Activated B cell treated with CpG ODN at 0.5 μM for 24 hours (primary cell): ENCODE measurements around the gene ZNF217. TPM values are rescaled to one million over a fixed set of nuclear protein-coding genes. Genes with fewer than 3 reads are reported as not detected.
"Not testable (repeated sequence)": the region's sequence is repeated elsewhere in the genome, so short reads cannot be mapped to it uniquely, and the experiment has no call there.

Source experiments
- ATAC-seq: fragments of 200-7000 bp; cut with Tn5 transposase; one replicate; pipeline ENCODE4 v1.10.0; 2021; ENCODE audit warnings: low read depth, mild to moderate bottlenecking, moderate library complexity
- CTCF ChIA-PET: fragments of 350-600 bp; sonication (Branson Sonifier 250); formaldehyde crosslinking; loops from one replicate; lab custom pipeline; 2021; ENCODE audit warnings: antibody characterized with exemption; lab: Charles Lee
- POLR2A ChIA-PET: fragments of 350-600 bp; sonication (Branson Sonifier 250); formaldehyde crosslinking; loops from one replicate; lab custom pipeline; 2021; ENCODE audit warnings: antibody characterized with exemption; lab: Charles Lee
- DNase-seq: peaks from one replicate; pipeline ENCODE4 v3.0.0; 2022
- H3K27ac Mint-ChIP-seq: one replicate; pipeline ENCODE4 v1.8.0; 2020; ENCODE audit warnings: mixed read lengths
- H3K27me3 Mint-ChIP-seq: one replicate; pipeline ENCODE4 v1.8.0; 2021; ENCODE audit warnings: mixed read lengths
- H3K36me3 Mint-ChIP-seq: one replicate; pipeline ENCODE4 v1.8.0; 2021; ENCODE audit warnings: low read depth, mixed read lengths
- H3K4me1 Mint-ChIP-seq: one replicate; pipeline ENCODE4 v1.8.0; 2021; ENCODE audit warnings: mixed read lengths
- H3K4me3 Mint-ChIP-seq: one replicate; pipeline ENCODE4 v1.8.0; 2020; ENCODE audit warnings: mild to moderate bottlenecking, mixed read lengths
- H3K9me3 Mint-ChIP-seq: one replicate; pipeline ENCODE4 v1.8.0; 2020; ENCODE audit warnings: mixed read lengths
- intact Hi-C: fragments of 100-400 bp; cut with micrococcal nuclease; formaldehyde crosslinking; loops from one replicate; pipeline ENCODE4 v1.15.1; 2024
- total RNA-seq: library from RNA; stranded (reverse); gene quantifications from 2 replicates; pipeline ENCODE4 v1.2.3, GENCODE V29; 2022
- TF ChIP-seq, protein P1 (sequence below): fragments of 200-600 bp; IDR thresholded peaks from one replicate; pipeline ENCODE4 v1.8.0; 2022; ENCODE audit warnings: antibody characterized with exemption, mild to moderate bottlenecking

ZNF217 gene
- total RNA-seq, 1 donor from 2014 or later, result 80.3 TPM

DNA sequence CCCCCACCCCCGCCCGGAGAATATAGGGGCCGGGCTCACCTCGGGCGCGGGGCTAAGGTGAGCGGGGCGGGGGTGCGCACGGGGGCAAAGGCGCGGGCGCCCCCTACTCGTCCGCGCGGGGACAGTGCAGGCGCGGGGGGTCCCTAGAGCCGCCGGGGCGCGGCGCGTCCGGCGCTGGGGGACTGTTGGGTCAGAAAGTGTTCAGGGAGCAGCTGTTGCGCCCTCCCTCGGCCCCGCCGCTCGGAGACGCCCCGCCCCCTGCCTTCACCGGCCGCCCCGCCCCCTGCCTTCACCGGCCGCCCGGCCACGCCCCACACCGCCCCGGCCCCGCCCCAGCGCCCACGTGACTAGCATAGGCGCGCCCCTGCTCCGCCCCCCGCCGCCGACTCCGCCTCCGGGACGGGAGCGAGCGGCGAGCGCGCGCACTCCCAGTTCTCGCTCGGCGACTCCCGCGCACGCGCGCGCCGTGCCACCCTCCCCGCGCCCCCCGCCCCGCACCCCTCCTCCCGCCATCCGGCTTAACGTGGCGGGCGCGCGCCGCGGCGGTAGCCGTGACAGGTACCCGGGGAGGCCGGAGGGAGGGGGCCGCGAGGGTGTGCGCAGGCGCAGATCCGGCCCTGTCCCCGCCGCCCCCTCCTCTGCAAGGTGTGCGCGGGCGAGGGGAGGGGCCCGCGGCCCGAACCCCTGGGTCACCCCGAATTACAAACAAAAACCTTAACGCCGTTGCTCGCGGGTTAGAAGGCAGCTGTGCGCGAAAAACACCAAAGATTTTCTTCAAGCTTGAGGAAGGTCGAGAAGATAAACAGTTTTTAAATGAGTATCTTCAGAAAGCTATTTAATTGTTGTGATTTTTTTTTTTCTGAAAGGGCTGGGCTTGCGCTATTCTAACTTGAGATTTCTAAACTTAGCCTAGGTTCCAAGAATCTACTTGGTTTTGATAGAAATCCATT, 704 bp upstream of the ZNF217 start:
- Mint-ChIP-seq H3K27me3 (no peaks in the 10 kb centered on the region), H3K36me3 (peaks cover 9% of the 10 kb centered on the region), H3K4me3 (peak overlapping the region; percentile 93), H3K9me3 (no peaks in the 10 kb centered on the region), H3K4me1 (peaks cover 57% of the 10 kb centered on the region), H3K27ac (peak overlapping the region; percentile 89)
- TF ChIP-seq, protein P1, sequence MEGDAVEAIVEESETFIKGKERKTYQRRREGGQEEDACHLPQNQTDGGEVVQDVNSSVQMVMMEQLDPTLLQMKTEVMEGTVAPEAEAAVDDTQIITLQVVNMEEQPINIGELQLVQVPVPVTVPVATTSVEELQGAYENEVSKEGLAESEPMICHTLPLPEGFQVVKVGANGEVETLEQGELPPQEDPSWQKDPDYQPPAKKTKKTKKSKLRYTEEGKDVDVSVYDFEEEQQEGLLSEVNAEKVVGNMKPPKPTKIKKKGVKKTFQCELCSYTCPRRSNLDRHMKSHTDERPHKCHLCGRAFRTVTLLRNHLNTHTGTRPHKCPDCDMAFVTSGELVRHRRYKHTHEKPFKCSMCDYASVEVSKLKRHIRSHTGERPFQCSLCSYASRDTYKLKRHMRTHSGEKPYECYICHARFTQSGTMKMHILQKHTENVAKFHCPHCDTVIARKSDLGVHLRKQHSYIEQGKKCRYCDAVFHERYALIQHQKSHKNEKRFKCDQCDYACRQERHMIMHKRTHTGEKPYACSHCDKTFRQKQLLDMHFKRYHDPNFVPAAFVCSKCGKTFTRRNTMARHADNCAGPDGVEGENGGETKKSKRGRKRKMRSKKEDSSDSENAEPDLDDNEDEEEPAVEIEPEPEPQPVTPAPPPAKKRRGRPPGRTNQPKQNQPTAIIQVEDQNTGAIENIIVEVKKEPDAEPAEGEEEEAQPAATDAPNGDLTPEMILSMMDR, result no peak
- ATAC-seq (peak; percentile 74), DNase-seq (peak; percentile 99)
- intact Hi-C loops, result loop anchor here (1.0 to 5.0 kb wide), 11 partner anchors 14 to 332 kb away; no protein-coding TSS in a partner anchor
- ChIA-PET POLR2A (interaction anchor here (0.6 to 4.1 kb wide), 51 partner anchors 8 to 346 kb away, joined by 3 to 39 read pairs (median 7); no protein-coding TSS in a partner anchor), CTCF (interaction anchor here (0.6 to 1.9 kb wide), 10 partner anchors 17 to 347 kb away, joined by 3 to 7 read pairs (median 3); no protein-coding TSS in a partner anchor)

DNA sequence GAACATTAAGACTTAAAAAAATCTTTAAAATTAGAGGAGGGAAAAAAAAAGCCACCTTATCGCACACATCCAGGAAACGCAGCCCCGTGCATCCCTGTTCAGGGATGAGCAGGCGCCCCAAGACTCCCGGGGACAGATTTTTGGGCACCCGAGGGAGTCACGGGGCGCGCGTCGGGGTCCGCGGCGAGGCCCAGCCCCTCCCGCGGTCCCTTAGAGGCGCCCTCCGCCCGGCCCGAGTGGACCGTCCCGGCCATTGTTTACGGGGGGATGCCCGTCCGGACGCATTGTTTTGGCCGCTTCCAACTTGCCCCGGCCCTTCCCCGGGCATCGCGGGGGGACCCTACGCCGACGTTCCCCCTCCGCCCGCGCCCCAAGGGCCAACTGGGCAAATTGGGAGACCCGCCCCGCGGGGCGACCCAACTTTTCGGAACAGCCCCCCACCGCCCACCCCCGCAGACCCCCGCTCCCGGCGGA, 610 bp downstream of the ZNF217 start:
- H3K9me3 Mint-ChIP-seq, result no peaks in the 10 kb centered on the region
- ATAC-seq, result no peak
- H3K4me1 Mint-ChIP-seq, result peaks cover 53% of the 10 kb centered on the region
- POLR2A ChIA-PET, result interaction anchor here (0.6 to 4.1 kb wide), 35 partner anchors 10 to 348 kb away, joined by 3 to 39 read pairs (median 5); no protein-coding TSS in a partner anchor
- peak; percentile 49 for DNase-seq
- CTCF ChIA-PET, result interaction anchor here (1.2 to 1.3 kb wide), 2 partner anchors 145 to 325 kb away, joined by 3 to 4 read pairs; no protein-coding TSS in a partner anchor
- no peaks in the 10 kb centered on the region for H3K27me3 Mint-ChIP-seq
- TF ChIP-seq, protein P1, result no peak
- intact Hi-C loops, result loop anchor here (5.0 kb wide), 2 partner anchors 49 to 159 kb away; no protein-coding TSS in a partner anchor
- peaks cover 9% of the 10 kb centered on the region for H3K36me3 Mint-ChIP-seq
- H3K27ac Mint-ChIP-seq, result peak overlapping the region; percentile 98
- peak overlapping the region; percentile 93 for H3K4me3 Mint-ChIP-seq

DNA sequence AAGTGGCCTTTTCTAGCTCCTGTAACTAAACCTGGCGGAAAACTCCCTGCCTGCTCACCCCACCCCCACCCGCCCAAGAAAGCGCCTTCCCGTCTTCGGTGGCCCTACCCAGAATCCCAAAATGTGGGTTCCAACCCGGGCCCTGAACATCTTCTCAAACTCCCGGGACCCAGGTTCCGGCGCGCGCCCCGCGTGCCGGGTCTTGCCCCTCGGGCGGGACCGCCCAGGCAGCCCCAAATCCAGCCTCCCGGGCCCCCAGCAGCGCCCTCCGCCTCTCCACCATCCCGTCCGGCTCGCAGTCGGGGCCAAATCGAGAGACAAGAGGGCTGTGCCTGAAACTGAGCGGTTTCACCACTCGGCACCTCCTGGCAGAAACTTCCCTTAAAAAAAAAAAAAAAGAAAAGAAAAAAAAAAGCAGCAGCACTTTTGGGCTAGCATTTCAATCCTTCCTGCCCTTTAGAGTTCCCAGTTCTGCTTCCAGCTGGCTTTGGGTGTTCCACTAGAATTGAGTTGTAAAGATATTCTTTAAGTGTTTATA, 1.1 kb downstream of the ZNF217 start:
- peak overlapping the region; percentile 93 for H3K4me3 Mint-ChIP-seq
- not testable (repeated sequence) for ATAC-seq
- intact Hi-C loops, result loop anchor here (5.0 kb wide), 2 partner anchors 50 to 160 kb away; no protein-coding TSS in a partner anchor

DNA sequence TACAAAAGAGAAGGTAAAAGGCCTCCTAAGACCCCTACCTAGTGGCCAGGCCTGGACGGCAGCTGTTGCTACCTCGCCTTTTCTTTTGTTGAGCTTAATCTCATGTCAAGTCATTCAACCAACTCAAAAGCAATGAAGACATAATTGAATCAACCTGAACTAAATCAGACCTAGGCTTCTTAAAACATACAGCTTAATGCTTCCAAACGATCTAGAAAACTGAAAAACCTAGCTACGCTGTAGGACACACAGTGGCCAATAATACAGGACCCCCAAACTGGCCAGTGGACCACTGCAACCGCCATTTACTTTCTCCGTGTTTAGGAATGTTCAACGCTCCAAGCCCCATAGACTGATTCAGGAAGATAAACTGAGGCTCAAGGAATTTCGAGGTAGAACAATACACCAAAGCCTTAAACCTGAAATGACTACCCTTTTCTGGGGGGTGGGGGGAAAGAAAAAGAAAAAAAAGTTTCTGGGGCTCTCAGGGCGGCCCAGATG, 1.6 kb downstream of the ZNF217 start:
- H3K36me3 Mint-ChIP-seq, H3K27me3 Mint-ChIP-seq, H3K9me3 Mint-ChIP-seq, DNase-seq, ATAC-seq: not testable (repeated sequence)
- intact Hi-C loops, result loop anchor here (5.0 kb wide), 2 partner anchors 50 to 160 kb away; no protein-coding TSS in a partner anchor
- peaks cover 50% of the 10 kb centered on the region for H3K4me1 Mint-ChIP-seq
- H3K27ac Mint-ChIP-seq, result peak overlapping the region; percentile 98
- peak overlapping the region; percentile 93 for H3K4me3 Mint-ChIP-seq
- CTCF ChIA-PET, result interaction anchor here (1.2 to 1.6 kb wide), 2 partner anchors 145 to 326 kb away, joined by 4 read pairs; no protein-coding TSS in a partner anchor
- POLR2A ChIA-PET, result interaction anchor here (0.6 to 4.1 kb wide), 21 partner anchors 9 to 349 kb away, joined by 3 to 39 read pairs (median 4); no protein-coding TSS in a partner anchor

More for the DNA sequence above, 1.1 kb downstream of the ZNF217 start:
- ChIA-PET CTCF (interaction anchor here (1.2 to 1.6 kb wide), 2 partner anchors 144 to 325 kb away, joined by 4 read pairs; no protein-coding TSS in a partner anchor), POLR2A (interaction anchor here (0.6 to 4.1 kb wide), 27 partner anchors 10 to 348 kb away, joined by 3 to 39 read pairs (median 4); no protein-coding TSS in a partner anchor)
- not testable (repeated sequence) for H3K36me3 Mint-ChIP-seq, H3K27me3 Mint-ChIP-seq, H3K9me3 Mint-ChIP-seq
- DNase-seq, result peak; percentile 59
- Mint-ChIP-seq H3K4me1 (peaks cover 49% of the 10 kb centered on the region), H3K27ac (peak overlapping the region; percentile 98)

DNA sequence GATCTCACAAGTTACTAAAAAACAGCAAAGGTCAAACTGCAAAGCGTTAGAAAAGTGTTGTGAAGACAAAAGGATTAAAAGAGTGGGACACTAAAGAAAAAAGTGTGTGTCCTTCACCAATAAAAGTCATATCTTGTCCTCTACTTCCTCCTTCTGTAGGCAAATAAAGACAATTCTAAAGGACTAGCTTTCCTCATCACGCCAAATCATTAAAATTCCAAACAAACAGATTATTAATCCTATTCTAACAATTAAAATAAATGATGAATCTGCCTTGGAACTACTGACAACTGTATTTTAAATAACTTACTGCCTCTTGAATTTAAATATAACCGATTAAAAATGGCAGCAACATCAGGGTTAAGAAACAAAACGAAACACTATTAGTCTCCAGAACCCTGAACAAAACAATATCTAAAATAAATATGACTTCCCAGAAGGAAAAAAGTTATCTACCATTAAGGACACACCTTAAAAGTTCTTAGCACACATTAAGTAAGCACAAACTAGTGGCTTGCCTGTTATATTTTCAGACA, 2.4 kb downstream of the ZNF217 start:
- POLR2A ChIA-PET, result interaction anchor here (0.6 to 4.1 kb wide), 13 partner anchors 9 to 332 kb away, joined by 3 to 39 read pairs (median 3); no protein-coding TSS in a partner anchor
- intact Hi-C loops, result loop anchor here (5.0 kb wide), 2 partner anchors 51 to 161 kb away; no protein-coding TSS in a partner anchor
- DNase-seq, H3K9me3 Mint-ChIP-seq, H3K27me3 Mint-ChIP-seq, ATAC-seq: not testable (repeated sequence)
- peaks cover 10% of the 10 kb centered on the region for H3K36me3 Mint-ChIP-seq
- H3K4me1 Mint-ChIP-seq, result peaks cover 51% of the 10 kb centered on the region
- CTCF ChIA-PET, result interaction anchor here (1.6 kb wide), 1 partner anchor 145 kb away, joined by 4 read pairs; no protein-coding TSS in a partner anchor
- peak overlapping the region; percentile 93 for H3K4me3 Mint-ChIP-seq
- H3K27ac Mint-ChIP-seq, result peak overlapping the region; percentile 98

DNA sequence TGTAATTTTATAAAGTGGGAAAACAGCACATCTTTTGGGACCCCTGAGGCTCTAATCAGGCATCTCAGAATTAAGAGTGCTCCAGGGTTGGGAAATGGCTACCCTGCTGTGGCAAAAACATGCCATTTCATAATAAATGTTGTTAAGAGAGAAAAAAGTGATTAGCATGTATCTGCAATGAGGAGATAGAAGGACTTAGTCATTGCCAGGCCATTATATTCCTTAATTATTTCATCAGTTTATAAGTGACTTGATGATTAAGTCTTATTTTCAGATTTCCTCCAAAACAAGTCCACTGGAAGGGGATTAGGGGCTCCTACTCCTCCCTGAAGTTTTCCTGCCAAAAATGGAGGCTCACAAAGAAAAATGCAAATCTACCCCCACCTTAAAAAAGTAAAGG, 3.0 kb downstream of the ZNF217 start:
- Mint-ChIP-seq H3K4me3 (peak overlapping the region; percentile 93), H3K4me1 (peaks cover 51% of the 10 kb centered on the region), H3K27ac (peak overlapping the region; percentile 98), H3K36me3 (peaks cover 12% of the 10 kb centered on the region)
- H3K27me3 Mint-ChIP-seq, ATAC-seq, H3K9me3 Mint-ChIP-seq, CTCF ChIA-PET, DNase-seq: not testable (repeated sequence)
- POLR2A ChIA-PET, result interaction anchor here (0.6 to 2.4 kb wide), 4 partner anchors 8 to 249 kb away, joined by 3 to 21 read pairs (median 3); no protein-coding TSS in a partner anchor
- intact Hi-C loops, result loop anchor here (5.0 kb wide), 2 partner anchors 52 to 162 kb away; no protein-coding TSS in a partner anchor

DNA sequence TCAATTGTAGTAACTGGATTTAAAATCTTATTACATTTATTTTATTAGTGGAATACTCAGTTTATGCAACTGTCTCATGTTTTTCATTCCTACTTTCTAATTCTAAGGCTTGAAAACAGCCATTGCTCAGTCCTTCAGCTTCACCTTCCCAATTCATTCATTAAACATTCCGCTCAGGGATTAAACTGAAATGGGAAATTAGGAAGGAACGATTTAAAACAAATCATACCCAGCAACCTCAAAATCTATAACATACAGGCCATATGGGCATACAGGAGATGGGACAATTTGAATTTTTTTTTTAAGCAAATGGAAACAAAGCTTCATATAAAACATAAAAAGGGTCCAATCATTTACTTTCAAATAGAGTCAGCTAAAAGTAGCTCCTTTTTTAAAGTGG, 3.5 kb downstream of the ZNF217 start:
- Mint-ChIP-seq H3K4me1 (peaks cover 53% of the 10 kb centered on the region), H3K4me3 (peak overlapping the region; percentile 93), H3K27ac (peak overlapping the region; percentile 98), H3K36me3 (peaks cover 12% of the 10 kb centered on the region)
- POLR2A ChIA-PET, result interaction anchor here (0.6 to 1.5 kb wide), 4 partner anchors 139 to 250 kb away, joined by 3 to 7 read pairs (median 3); no protein-coding TSS in a partner anchor
- ATAC-seq, DNase-seq, CTCF ChIA-PET, H3K9me3 Mint-ChIP-seq, H3K27me3 Mint-ChIP-seq: not testable (repeated sequence)
- intact Hi-C loops, result loop anchor here (5.0 kb wide), 2 partner anchors 52 to 162 kb away; no protein-coding TSS in a partner anchor

DNA sequence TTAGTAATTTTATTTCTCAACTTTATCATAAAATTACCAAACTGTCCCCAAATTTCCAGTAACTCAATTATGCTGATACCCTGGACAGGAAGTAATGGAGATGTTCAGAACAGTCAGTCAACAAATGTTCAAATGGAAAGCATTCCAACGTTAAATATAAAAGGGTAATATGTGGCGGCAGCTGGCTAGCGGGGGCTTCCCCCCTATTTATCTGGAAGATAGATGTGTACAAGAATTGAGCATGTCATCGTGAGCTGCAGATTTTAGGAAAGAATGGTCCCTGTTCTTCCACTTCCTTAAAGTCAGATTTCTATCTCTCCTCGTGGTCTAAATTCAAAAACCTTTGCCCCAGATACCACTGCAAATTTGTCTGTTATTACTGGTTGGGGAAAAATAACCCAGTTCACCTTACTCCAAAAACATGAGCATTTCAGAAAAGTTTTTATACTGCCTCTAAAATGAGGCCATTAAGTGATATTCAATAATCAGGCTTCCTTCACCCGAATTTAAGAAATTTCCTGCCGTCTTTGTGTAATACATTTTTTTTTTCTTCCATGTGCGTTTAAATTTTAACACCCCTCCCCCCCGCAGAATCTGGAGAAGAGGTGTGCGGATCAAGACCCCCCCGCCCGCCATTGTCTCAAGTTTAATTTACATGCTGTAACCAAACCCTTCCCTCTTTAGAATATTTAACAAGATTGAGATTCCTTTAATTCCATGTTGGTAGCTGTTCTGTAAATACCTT, 4.1 kb downstream of the ZNF217 start:
- peak overlapping the region; percentile 98 for H3K27ac Mint-ChIP-seq
- intact Hi-C loops, result loop anchor here (5.0 kb wide), 2 partner anchors 53 to 163 kb away; no protein-coding TSS in a partner anchor
- peak overlapping the region; percentile 93 for H3K4me3 Mint-ChIP-seq
- CTCF ChIA-PET, H3K9me3 Mint-ChIP-seq, ATAC-seq, H3K27me3 Mint-ChIP-seq, DNase-seq: not testable (repeated sequence)
- peaks cover 57% of the 10 kb centered on the region for H3K4me1 Mint-ChIP-seq
- POLR2A ChIA-PET, result interaction anchor here (0.6 to 1.5 kb wide), 7 partner anchors 140 to 352 kb away, joined by 3 to 7 read pairs (median 3); no protein-coding TSS in a partner anchor
- peaks cover 12% of the 10 kb centered on the region for H3K36me3 Mint-ChIP-seq
